GM19193 (cell line): Measurements from ENCODE around the gene CABYR.

ENCODE experiments used
- POLR2A ChIP-seq: IDR thresholded peaks from 4 replicates; pipeline ENCODE4 v1.6.1; 2011; ENCODE audit not compliant: insufficient read depth, insufficient read length; ENCODE audit errors: extremely low read depth

CABYR gene

GRCh38 chr18:24199372-24199962 lies 60.6 kb downstream of the CABYR start:
- no peak for TF ChIP-seq POLR2A

GRCh38 chr18:24200494-24201290 lies 61.8 kb downstream of the CABYR start:
- TF ChIP-seq POLR2A: no peak

GRCh38 chr18:24201699-24202687 lies 63.1 kb downstream of the CABYR start:
- TF ChIP-seq POLR2A: no peak

- TF ChIP-seq POLR2A: no peak
Measured at GRCh38 chr18:24204904-24205303, 66.0 kb downstream of the CABYR start.

GRCh38 chr18:24208270-24209035 lies 69.6 kb downstream of the CABYR start:
- no peak for TF ChIP-seq POLR2A

GRCh38 chr18:24209558-24209957 lies 70.7 kb downstream of the CABYR start:
- TF ChIP-seq POLR2A: no peak
